HCT116 (cell line): ENCODE results near the gene RPH3AL.

Experiments used
- CTCF ChIP-seq, 3 experiments: fragments of 200-600 bp in 1 of 3; sonication (generic) in 1 of 3; IDR thresholded peaks in 2 of 3; conservative IDR thresholded peaks in 1 of 3; 2 replicates each; pipeline ENCODE4 v1.5.1; 2012 to 2017; ENCODE audit warnings: low read depth in 2 of 3, low read length in 2 of 3, antibody characterized with exemption in 1 of 3, borderline replicate concordance in 1 of 3, control low read depth in 1 of 3, mild to moderate bottlenecking in 1 of 3, mixed read lengths in 1 of 3, mixed run types in 1 of 3, moderate library complexity in 1 of 3; ENCODE audit not compliant: insufficient read depth in 1 of 3
- JUND ChIP-seq: IDR thresholded peaks from 2 replicates; pipeline ENCODE4 v1.6.1; 2012
- YY1 ChIP-seq: IDR thresholded peaks from 2 replicates; pipeline ENCODE4 v1.6.1; 2011; ENCODE audit warnings: low read length, low read depth, moderate library complexity, mild to moderate bottlenecking; ENCODE audit not compliant: insufficient replicate concordance; ENCODE audit errors: extremely low read depth
- ZFX ChIP-seq: fragments of 450-650 bp; IDR thresholded peaks from 2 replicates; pipeline ENCODE4 v1.6.1; 2017

- TF ChIP-seq CTCF (IDR thresholded peaks at IDR 0.05 in 2 of 3, conservative IDR thresholded peaks at IDR 0.05 in 1 of 3; ENCODE audit: borderline replicate concordance in 1 of 3, insufficient read depth in 1 of 3, low read depth in 2 of 3, low read length in 2 of 3) = no peak
- no peak for TF ChIP-seq JUND
- no peak for TF ChIP-seq YY1
- no peak for TF ChIP-seq ZFX
Measured at GRCh38 chr17:250487-251300, 101.9 kb downstream of the RPH3AL start.
